Right ventricle myocardium inferior (tissue), 1 donor: ENCODE data around the gene TMEM30A. TPM values are rescaled to one million over a fixed set of nuclear protein-coding genes. Genes with fewer than 3 reads are reported as not detected.
A peak's percentile ranks its signal among the peaks of the same experiment; 100 is the strongest.

Experiments used
- ATAC-seq: fragments of 200-7000 bp; cut with Tn5 transposase; one replicate; pipeline ENCODE4 v1.9.1; 2020; ENCODE audit warnings: mild to moderate bottlenecking, moderate library complexity
- DNase-seq: peaks from one replicate; pipeline ENCODE4 v3.0.0; 2021; ENCODE audit errors: missing footprints
- intact Hi-C: fragments of 100-400 bp; cut with DNase I; formaldehyde crosslinking; loops from one replicate; pipeline ENCODE4 v1.11.0; 2022
- total RNA-seq: library from RNA; stranded (reverse); fragmentation: NEBNext Ultra II Directional; extraction: Animal tissue kit (Norgen Biotek cat#: 25700); gene quantifications from one replicate; pipeline ENCODE4 v1.2.1, GENCODE V29; 2021
- donor health status: DM: no; HTN: yes; CAD: no; lungs with severe emphysema.

The TMEM30A gene
- total RNA-seq, 1 donor from 2014 or later: 45.2 TPM

GRCh38 chr6:75296811-75297779 lies 12.5 kb upstream of the TMEM30A start:
- intact Hi-C loops: loop anchor here (2.0 kb wide), 1 partner anchor 230 kb away; no protein-coding TSS in a partner anchor
- ATAC-seq (no peak), DNase-seq (no peak)

- ATAC-seq (no peak), DNase-seq (no peak)
- intact Hi-C loops: no loop called here
Measured at GRCh38 chr6:75292555-75292954, 8.0 kb upstream of the TMEM30A start.

GRCh38 chr6:75291744-75292143 lies 7.2 kb upstream of the TMEM30A start:
- ATAC-seq (no peak), DNase-seq (no peak)
- intact Hi-C loops: no loop called here

GRCh38 chr6:75291331-75291730 lies 6.7 kb upstream of the TMEM30A start:
- ATAC-seq: no peak
- no peak for DNase-seq
- intact Hi-C loops: no loop called here

GRCh38 chr6:75290136-75290945 lies 5.7 kb upstream of the TMEM30A start:
- ATAC-seq: peak; percentile 21
- no peak for DNase-seq
- intact Hi-C loops: no loop called here

GRCh38 chr6:75288023-75288422 lies 3.4 kb upstream of the TMEM30A start:
- ATAC-seq (no peak), DNase-seq (no peak)
- intact Hi-C loops: no loop called here

- DNase-seq (no peak), ATAC-seq (no peak)
- intact Hi-C loops: no loop called here
Measured at GRCh38 chr6:75287424-75287823, 2.8 kb upstream of the TMEM30A start.

- intact Hi-C loops: no loop called here
- no peak for DNase-seq
- no peak for ATAC-seq
Measured at GRCh38 chr6:75286955-75287354, 2.4 kb upstream of the TMEM30A start.

- ATAC-seq (no peak), DNase-seq (no peak)
- intact Hi-C loops: loop anchor here (2.0 kb wide), 1 partner anchor 42 kb away; the partner anchor contains the start of gene COX7A2
Measured at GRCh38 chr6:75285283-75285639, 669 bp upstream of the TMEM30A start.

GRCh38 chr6:75283907-75284631 lies 523 bp downstream of the TMEM30A start:
- DNase-seq (no peak), ATAC-seq (peak; percentile 1)
- intact Hi-C loops: loop anchor here (2.0 to 5.0 kb wide), 2 partner anchors 41 to 208 kb away; partner anchors contain the start of genes COX7A2 and FILIP1

- intact Hi-C loops: loop anchor here (5.0 kb wide), 1 partner anchor 210 kb away; the partner anchor contains the start of gene FILIP1
- no peak for ATAC-seq
- DNase-seq: no peak
Measured at GRCh38 chr6:75282706-75283105, 1.9 kb downstream of the TMEM30A start.

- ATAC-seq: no peak
- intact Hi-C loops: loop anchor here (5.0 kb wide), 1 partner anchor 211 kb away; the partner anchor contains the start of gene FILIP1
- DNase-seq: no peak
Measured at GRCh38 chr6:75281653-75282052, 2.9 kb downstream of the TMEM30A start.

- intact Hi-C loops: loop anchor here (5.0 kb wide), 1 partner anchor 212 kb away; the partner anchor contains the start of gene FILIP1
- ATAC-seq: no peak
- DNase-seq: no peak
Measured at GRCh38 chr6:75280131-75280855, 4.3 kb downstream of the TMEM30A start.

- DNase-seq (no peak), ATAC-seq (no peak)
- intact Hi-C loops: no loop called here
Measured at GRCh38 chr6:75279418-75279817, 5.2 kb downstream of the TMEM30A start.

GRCh38 chr6:75278474-75279077 lies 6.0 kb downstream of the TMEM30A start:
- intact Hi-C loops: no loop called here
- ATAC-seq (no peak), DNase-seq (no peak)

GRCh38 chr6:75275067-75275466 lies 9.5 kb downstream of the TMEM30A start:
- DNase-seq (no peak), ATAC-seq (no peak)
- intact Hi-C loops: no loop called here

- ATAC-seq (no peak), DNase-seq (no peak)
- intact Hi-C loops: no loop called here
Measured at GRCh38 chr6:75273009-75273408, 11.6 kb downstream of the TMEM30A start.
